Stomach smooth muscle (tissue), 2 donors: ENCODE results near the gene TRMO.
"Not testable (repeated sequence)": the region's sequence is repeated elsewhere in the genome, so short reads cannot be mapped to it uniquely, and the experiment has no call there.

Source experiments
- H3K27ac ChIP-seq: one replicate; pipeline ENCODE4 v1.7.0; 2013; ENCODE audit warnings: mild to moderate bottlenecking, low read length, inconsistent platforms
- H3K27me3 ChIP-seq, 2 donors: one replicate each; pipeline ENCODE4 v1.7.0; 2013; ENCODE audit warnings: low read length in 2 of 2; ENCODE audit not compliant: insufficient read depth in 2 of 2, control insufficient read depth in 1 of 2
- H3K36me3 ChIP-seq, 2 donors: one replicate each; pipeline ENCODE4 v1.7.0; 2013; ENCODE audit warnings: low read length in 2 of 2; ENCODE audit not compliant: control insufficient read depth in 2 of 2, insufficient read depth in 2 of 2
- H3K4me1 ChIP-seq: one replicate; pipeline ENCODE4 v1.7.0; 2013; ENCODE audit warnings: low read length; ENCODE audit not compliant: control insufficient read depth, insufficient read depth
- H3K4me3 ChIP-seq, 2 donors: one replicate each; pipeline ENCODE4 v1.7.0; 2013; ENCODE audit warnings: low read length in 2 of 2
- H3K9ac ChIP-seq, 2 donors: one replicate each; pipeline ENCODE4 v1.7.0; 2013; ENCODE audit warnings: low read length in 2 of 2, mild to moderate bottlenecking in 1 of 2
- H3K9me3 ChIP-seq, 2 donors: one replicate each; pipeline ENCODE4 v1.7.0; 2013; ENCODE audit warnings: low read length in 2 of 2; ENCODE audit not compliant: control insufficient read depth in 2 of 2
- donor health status: healthy.
- donor health status: Pancreatic carcinoma.

Gene TRMO

GRCh38 chr9:97959585-97959984, 37.3 kb upstream of the TRMO start:
- H3K4me3 ChIP-seq = no peak overlapping the region
- no peak overlapping the region for H3K9ac ChIP-seq
- H3K36me3 ChIP-seq = no peaks in the 10 kb centered on the region
- H3K27me3 ChIP-seq = no peaks in the 10 kb centered on the region
- H3K27ac ChIP-seq = no peak overlapping the region
- H3K9me3 ChIP-seq = no peaks in the 10 kb centered on the region
- no peaks in the 10 kb centered on the region for H3K4me1 ChIP-seq

DNA sequence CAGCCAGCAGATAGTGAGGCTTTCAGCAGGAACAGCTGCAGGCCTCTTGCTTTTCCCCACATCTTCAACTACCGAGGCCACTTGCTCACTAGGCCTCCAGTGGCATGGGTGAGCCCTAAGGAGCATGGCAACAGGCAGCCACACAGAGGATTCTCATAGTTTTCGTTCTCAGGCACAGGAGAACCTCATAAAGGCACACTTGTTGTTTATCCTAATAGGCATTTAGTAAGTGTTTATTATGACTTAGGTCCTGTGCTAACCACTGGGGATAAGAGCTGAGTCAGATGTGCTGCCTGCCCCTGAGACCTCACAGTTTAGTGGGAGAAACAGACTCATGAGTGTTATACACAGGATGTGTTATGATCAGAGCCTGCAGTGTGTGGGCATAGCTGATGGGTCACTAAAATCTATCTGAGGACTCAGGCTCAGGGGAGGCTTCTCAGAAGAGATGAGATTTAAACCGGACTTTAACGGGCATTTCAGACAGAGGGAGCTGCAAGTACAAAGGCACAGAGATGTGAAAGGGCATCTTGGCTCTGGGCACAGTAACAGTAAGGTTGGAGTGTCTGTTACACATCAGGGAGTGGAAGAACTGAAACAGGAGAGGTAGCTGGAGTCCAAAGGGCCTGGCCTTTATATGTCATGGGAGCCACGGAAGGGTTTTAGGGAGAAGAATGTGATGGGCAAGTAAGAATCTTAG, 36.7 kb upstream of the TRMO start:
- H3K9ac ChIP-seq = no peak overlapping the region
- H3K27me3 ChIP-seq = no peaks in the 10 kb centered on the region
- no peaks in the 10 kb centered on the region for H3K9me3 ChIP-seq
- H3K36me3 ChIP-seq = no peaks in the 10 kb centered on the region
- H3K27ac ChIP-seq = no peak overlapping the region
- no peak overlapping the region for H3K4me3 ChIP-seq
- no peaks in the 10 kb centered on the region for H3K4me1 ChIP-seq

DNA sequence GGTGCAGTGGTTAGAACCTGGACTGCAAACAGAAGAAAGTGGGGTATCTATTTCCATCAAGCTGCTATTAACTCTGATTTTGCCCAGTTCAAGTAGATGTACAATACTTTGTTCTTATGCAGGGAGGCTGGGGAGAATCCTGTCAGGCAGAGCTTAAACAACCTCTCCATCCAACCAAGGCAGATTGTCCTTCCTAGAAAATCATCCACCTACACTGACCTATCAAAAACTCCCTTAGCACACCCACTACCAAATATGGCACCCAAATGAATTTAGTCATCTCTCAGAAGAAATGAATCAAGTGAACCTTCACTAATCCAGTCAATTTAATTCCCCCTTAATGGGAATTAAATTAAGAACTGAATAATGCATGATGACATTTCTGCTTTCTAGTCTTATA, 34.0 kb upstream of the TRMO start:
- H3K9me3 ChIP-seq = no peaks in the 10 kb centered on the region
- H3K4me1 ChIP-seq = no peaks in the 10 kb centered on the region
- no peak overlapping the region for H3K27ac ChIP-seq
- no peak overlapping the region for H3K4me3 ChIP-seq
- no peak overlapping the region for H3K9ac ChIP-seq
- no peaks in the 10 kb centered on the region for H3K36me3 ChIP-seq
- H3K27me3 ChIP-seq = no peaks in the 10 kb centered on the region

DNA sequence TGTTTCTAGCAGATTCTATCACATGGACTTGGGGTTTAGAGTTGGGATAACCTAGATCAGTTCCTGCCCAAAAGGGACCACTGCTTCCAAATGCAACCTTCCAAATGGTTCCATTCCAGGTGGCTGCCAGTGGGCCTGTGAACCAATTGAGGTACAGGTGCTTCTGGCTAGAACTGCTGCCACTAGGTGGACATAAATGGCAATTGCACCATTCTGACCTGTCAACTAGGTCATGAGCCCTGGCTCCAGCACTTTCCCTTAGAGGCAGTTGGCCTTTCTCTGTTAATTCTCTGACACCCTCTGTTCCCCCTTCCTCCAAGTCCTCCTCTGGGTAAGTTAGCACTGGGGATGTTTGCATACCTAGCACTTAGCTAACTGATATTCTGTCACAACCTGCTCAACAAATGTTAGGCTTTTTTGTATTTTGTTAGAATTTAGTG, 32.3 kb upstream of the TRMO start:
- Histone ChIP-seq H3K27ac (no peak overlapping the region), H3K9me3 (no peaks in the 10 kb centered on the region), H3K27me3 (no peaks in the 10 kb centered on the region), H3K4me1 (no peaks in the 10 kb centered on the region), H3K36me3 (no peaks in the 10 kb centered on the region), H3K9ac (no peak overlapping the region), H3K4me3 (no peak overlapping the region)

DNA sequence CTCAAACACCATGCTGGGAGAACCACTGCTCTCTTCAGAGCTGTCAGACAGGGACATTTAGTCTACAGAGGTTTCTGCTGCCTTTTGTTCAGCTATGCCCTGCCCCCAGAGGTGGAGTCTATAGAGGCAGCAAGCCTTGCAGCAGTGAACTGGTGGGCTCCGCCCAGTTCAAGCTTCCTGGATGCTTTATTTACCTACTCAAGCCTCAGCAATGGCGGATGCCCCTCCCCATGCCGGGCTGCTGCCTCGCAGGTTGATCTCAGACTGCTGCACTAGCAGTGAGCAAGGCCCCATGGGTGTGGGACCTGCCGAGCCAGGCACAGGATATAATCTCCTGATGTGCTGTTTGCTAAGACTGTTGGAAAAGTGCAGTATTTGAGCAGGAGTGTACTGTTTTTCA, 28.6 kb upstream of the TRMO start:
- H3K27me3 ChIP-seq = not testable (repeated sequence)

DNA sequence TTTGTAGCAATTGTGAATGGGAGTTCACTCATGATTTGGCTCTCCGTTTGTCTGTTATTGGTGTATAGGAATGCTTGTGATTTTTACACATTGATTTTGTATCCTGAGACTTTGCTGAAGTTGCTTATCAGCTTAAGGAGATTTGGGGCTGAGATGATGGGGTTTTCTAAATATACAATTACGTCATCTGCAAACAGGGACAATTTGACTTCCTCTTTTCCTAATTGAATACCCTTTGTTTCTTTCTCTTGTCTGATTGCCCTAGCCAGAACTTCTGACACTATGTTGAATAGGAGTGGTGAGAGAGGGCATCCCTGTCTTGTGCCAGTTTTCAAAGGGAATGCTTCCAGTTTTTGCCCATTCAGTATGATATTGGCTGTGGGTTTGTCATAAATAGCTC, 24.8 kb upstream of the TRMO start:
- H3K9ac ChIP-seq = not testable (repeated sequence)

More for the DNA sequence above, 28.6 kb upstream of the TRMO start:
- not testable (repeated sequence) for H3K27ac ChIP-seq, H3K9me3 ChIP-seq, H3K4me3 ChIP-seq, H3K9ac ChIP-seq, H3K36me3 ChIP-seq, H3K4me1 ChIP-seq

DNA sequence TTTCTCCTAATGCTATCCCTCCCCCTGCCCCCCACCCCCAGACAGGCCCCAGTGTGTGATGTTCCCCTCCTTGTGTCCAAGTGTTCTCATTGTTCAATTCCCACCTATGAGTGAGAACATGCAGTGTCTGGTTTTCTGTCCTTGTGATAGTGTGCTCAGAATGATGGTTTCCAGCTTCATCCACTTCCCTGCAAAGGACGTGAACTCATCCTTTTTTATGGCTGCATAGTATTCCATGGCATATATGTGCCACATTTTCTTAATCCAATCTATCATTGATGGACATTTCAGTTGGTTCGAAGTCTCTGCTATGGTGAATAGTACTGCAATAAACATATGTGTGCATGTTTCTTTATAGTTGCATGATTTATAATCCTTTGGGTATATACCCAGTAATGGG, 23.2 kb upstream of the TRMO start:
- not testable (repeated sequence) for H3K27me3 ChIP-seq, H3K9me3 ChIP-seq, H3K36me3 ChIP-seq, H3K4me1 ChIP-seq, H3K4me3 ChIP-seq, H3K27ac ChIP-seq, H3K9ac ChIP-seq

More for the DNA sequence above, 24.8 kb upstream of the TRMO start:
- H3K4me1 ChIP-seq, H3K36me3 ChIP-seq, H3K4me3 ChIP-seq, H3K27me3 ChIP-seq, H3K9me3 ChIP-seq, H3K27ac ChIP-seq: not testable (repeated sequence)

DNA sequence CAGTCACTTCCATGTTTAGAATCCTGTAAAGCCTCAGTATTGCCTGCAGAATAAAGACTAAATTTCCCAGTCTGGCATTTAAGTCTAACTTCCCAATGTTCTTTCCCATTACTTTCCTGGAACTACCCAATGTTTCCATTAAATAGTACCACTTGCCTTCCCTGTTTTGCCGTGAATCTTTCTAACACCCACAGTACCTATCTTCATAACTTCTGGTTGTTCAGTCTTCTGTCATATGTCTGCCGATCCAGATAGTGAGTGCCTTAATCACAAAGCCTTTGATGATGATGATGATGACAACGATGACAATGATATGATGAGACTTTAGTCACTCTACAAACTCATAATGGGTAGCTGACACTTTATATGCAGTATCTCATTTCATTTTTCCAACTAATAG, 22.3 kb upstream of the TRMO start:
- H3K36me3 ChIP-seq = no peaks in the 10 kb centered on the region
- H3K27me3 ChIP-seq = peaks cover 0 to 2% of the 10 kb centered on the region in 2 donors
- no peaks in the 10 kb centered on the region for H3K9me3 ChIP-seq
- no peak overlapping the region for H3K27ac ChIP-seq
- no peak overlapping the region for H3K4me3 ChIP-seq
- H3K4me1 ChIP-seq = no peaks in the 10 kb centered on the region
- H3K9ac ChIP-seq = no peak overlapping the region

DNA sequence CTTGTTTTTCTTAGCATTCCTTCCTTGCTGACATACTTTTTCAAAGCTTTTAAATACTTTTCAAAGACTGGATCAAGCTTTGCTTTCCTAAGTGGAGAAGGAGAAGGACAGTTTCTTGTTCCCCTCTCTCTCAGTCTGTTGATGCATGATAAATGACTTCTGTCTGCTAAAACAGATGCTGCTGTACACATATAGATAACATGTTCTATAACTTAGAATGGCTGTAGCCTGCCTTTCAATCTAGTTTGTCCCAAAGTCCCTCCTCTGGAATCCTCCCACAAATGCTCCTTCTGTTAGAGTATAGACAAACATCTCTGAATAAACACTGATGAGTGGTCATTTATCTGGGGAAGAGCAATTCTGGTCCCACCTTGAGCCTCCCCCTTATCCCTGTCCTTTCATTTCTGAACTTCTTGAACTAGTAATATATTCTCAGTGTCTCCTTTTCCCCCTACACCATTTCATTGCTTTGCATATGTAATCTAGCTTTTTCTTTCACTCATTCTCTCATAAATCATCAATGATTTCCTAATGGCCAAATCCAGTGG, 21.1 kb upstream of the TRMO start:
- H3K36me3 ChIP-seq = no peaks in the 10 kb centered on the region
- no peak overlapping the region for H3K4me3 ChIP-seq
- peaks cover 0 to 2% of the 10 kb centered on the region in 2 donors for H3K27me3 ChIP-seq
- no peaks in the 10 kb centered on the region for H3K9me3 ChIP-seq
- no peak overlapping the region for H3K9ac ChIP-seq
- no peaks in the 10 kb centered on the region for H3K4me1 ChIP-seq
- no peak overlapping the region for H3K27ac ChIP-seq

- no peak overlapping the region for H3K9ac ChIP-seq
- H3K27ac ChIP-seq = no peak overlapping the region
- H3K27me3 ChIP-seq = peaks cover 2 to 6% of the 10 kb centered on the region in 2 donors
- H3K9me3 ChIP-seq = no peaks in the 10 kb centered on the region
- H3K4me3 ChIP-seq = no peak overlapping the region
- no peaks in the 10 kb centered on the region for H3K4me1 ChIP-seq
- H3K36me3 ChIP-seq = no peaks in the 10 kb centered on the region
Observed at GRCh38 chr9:97941323-97941722, 19.0 kb upstream of the TRMO start.

- no peak overlapping the region for H3K27ac ChIP-seq
- no peaks in the 10 kb centered on the region for H3K36me3 ChIP-seq
- H3K4me3 ChIP-seq = no peak overlapping the region
- peaks cover 2 to 9% of the 10 kb centered on the region in 2 donors for H3K27me3 ChIP-seq
- no peak overlapping the region for H3K9ac ChIP-seq
- H3K9me3 ChIP-seq = no peaks in the 10 kb centered on the region
- H3K4me1 ChIP-seq = no peaks in the 10 kb centered on the region
Observed at GRCh38 chr9:97940741-97941140, 18.4 kb upstream of the TRMO start.
